H9 (cell line): Measurements from ENCODE around the gene PRR33. TPM values are rescaled to one million over a fixed set of nuclear protein-coding genes. Genes with fewer than 3 reads are reported as not detected.

Experiments
- DNase-seq: peaks from one replicate; pipeline ENCODE4 v3.0.0-alpha.2; 2017
- H2AFZ ChIP-seq: one replicate; pipeline ENCODE4 v1.6.1; 2013; ENCODE audit warnings: mild to moderate bottlenecking, low read length, control low read depth, moderate library complexity
- H2AK5ac ChIP-seq: 2 replicates; pipeline ENCODE4 v1.6.1; 2013; ENCODE audit warnings: low read length, control low read depth, mixed read lengths; ENCODE audit not compliant: insufficient read length
- H2BK120ac ChIP-seq: one replicate; pipeline ENCODE4 v1.6.1; 2013; ENCODE audit warnings: low read depth, mild to moderate bottlenecking, low read length, control low read depth, inconsistent platforms; ENCODE audit not compliant: poor library complexity, severe bottlenecking
- H2BK12ac ChIP-seq: 2 replicates; pipeline ENCODE4 v1.6.1; 2013; ENCODE audit warnings: low read length, control low read depth, mixed read lengths, low read depth; ENCODE audit not compliant: insufficient read length
- H2BK15ac ChIP-seq: 2 replicates; pipeline ENCODE4 v1.6.1; 2013; ENCODE audit warnings: low read depth, low read length, control low read depth
- H2BK20ac ChIP-seq: one replicate; pipeline ENCODE4 v1.6.1; 2013; ENCODE audit warnings: low read depth, mild to moderate bottlenecking, low read length, control low read depth, inconsistent platforms; ENCODE audit not compliant: poor library complexity, severe bottlenecking
- H2BK5ac ChIP-seq: 2 replicates; pipeline ENCODE4 v1.6.1; 2013; ENCODE audit warnings: low read length, control low read depth, mixed read lengths; ENCODE audit not compliant: insufficient read length
- H3K14ac ChIP-seq: 2 replicates; pipeline ENCODE4 v1.6.1; 2013; ENCODE audit warnings: low read length, control low read depth; ENCODE audit not compliant: insufficient read depth
- H3K18ac ChIP-seq: 2 replicates; pipeline ENCODE4 v1.6.1; 2013; ENCODE audit warnings: low read depth, mild to moderate bottlenecking, mixed read lengths, low read length, control low read depth; ENCODE audit not compliant: insufficient read length
- H3K23ac ChIP-seq: 2 replicates; pipeline ENCODE4 v1.6.1; 2013; ENCODE audit warnings: low read length, control low read depth, mixed read lengths, low read depth; ENCODE audit not compliant: insufficient read length
- H3K23me2 ChIP-seq: 2 replicates; pipeline ENCODE4 v1.6.1; 2013; ENCODE audit warnings: low read depth, mild to moderate bottlenecking, mixed read lengths, low read length, control low read depth; ENCODE audit not compliant: insufficient read length, poor library complexity, severe bottlenecking
- H3K27ac ChIP-seq: 2 replicates; pipeline ENCODE4 v1.5.1; 2013; ENCODE audit warnings: low read length, control low read depth, mixed read lengths, low read depth; ENCODE audit not compliant: insufficient read length
- H3K27me3 ChIP-seq: 2 replicates; pipeline ENCODE4 v1.6.1; 2013; ENCODE audit warnings: low read length, control low read depth, inconsistent platforms; ENCODE audit not compliant: insufficient read depth
- H3K4ac ChIP-seq: 2 replicates; pipeline ENCODE4 v1.6.1; 2013; ENCODE audit warnings: low read depth, mild to moderate bottlenecking, control low read depth, inconsistent platforms, low read length, moderate library complexity
- H3K4me1 ChIP-seq: 2 replicates; pipeline ENCODE4 v1.6.1; 2013; ENCODE audit warnings: low read length, control low read depth, inconsistent platforms; ENCODE audit not compliant: insufficient read depth
- H3K4me2 ChIP-seq: 2 replicates; pipeline ENCODE4 v1.6.1; 2013; ENCODE audit warnings: low read length, control low read depth, mixed read lengths; ENCODE audit not compliant: insufficient read length, insufficient read depth
- H3K56ac ChIP-seq: 2 replicates; pipeline ENCODE4 v1.6.1; 2013; ENCODE audit warnings: low read depth, mild to moderate bottlenecking, mixed read lengths, low read length, control low read depth; ENCODE audit not compliant: insufficient read length
- H3K79me1 ChIP-seq: 2 replicates; pipeline ENCODE4 v1.6.1; 2013; ENCODE audit warnings: low read depth, mild to moderate bottlenecking, moderate library complexity, low read length, control low read depth, inconsistent platforms; ENCODE audit not compliant: insufficient read depth, poor library complexity, severe bottlenecking
- H3K79me2 ChIP-seq: 2 replicates; pipeline ENCODE4 v1.6.1; 2013; ENCODE audit warnings: low read length, control low read depth, inconsistent platforms; ENCODE audit not compliant: insufficient read depth
- H3K9ac ChIP-seq: 2 replicates; pipeline ENCODE4 v1.6.1; 2013; ENCODE audit warnings: low read length, control low read depth, mixed read lengths; ENCODE audit not compliant: insufficient read length; ENCODE audit errors: extremely low read depth
- H3K9me3 ChIP-seq: one replicate; pipeline ENCODE4 v1.6.1; 2013; ENCODE audit warnings: low read depth, low read length, inconsistent platforms; ENCODE audit not compliant: control insufficient read depth
- H3T11ph ChIP-seq: one replicate; pipeline ENCODE4 v1.6.1; 2013; ENCODE audit warnings: mild to moderate bottlenecking, low read length, control low read depth, inconsistent platforms
- H4K20me1 ChIP-seq: one replicate; pipeline ENCODE4 v1.6.1; 2013; ENCODE audit not compliant: control insufficient read depth, insufficient read length, insufficient read depth
- H4K5ac ChIP-seq: 2 replicates; pipeline ENCODE4 v1.6.1; 2013; ENCODE audit warnings: low read depth, mild to moderate bottlenecking, mixed read lengths, low read length, control low read depth; ENCODE audit not compliant: insufficient read length
- H4K8ac ChIP-seq: replicated peaks from 2 replicates; pipeline ENCODE4 v1.6.1; 2013; ENCODE audit warnings: low read length, control low read depth, mixed read lengths, low read depth; ENCODE audit not compliant: insufficient read length
- H4K91ac ChIP-seq: 2 replicates; pipeline ENCODE4 v1.6.1; 2013; ENCODE audit warnings: low read depth, mild to moderate bottlenecking, moderate library complexity, mixed read lengths, low read length, control low read depth; ENCODE audit not compliant: insufficient read length
- H3K27ac Mint-ChIP-seq, 3 experiments: 2 replicates in 2 of 3; 3 replicates in 1 of 3; pipeline ENCODE4 v1.8.0; 2020 to 2021; ENCODE audit warnings: mixed read lengths in 3 of 3, mild to moderate bottlenecking in 1 of 3, moderate library complexity in 1 of 3
- H3K27me3 Mint-ChIP-seq: 2 replicates; pipeline ENCODE4 v1.8.0; 2021; ENCODE audit warnings: low read depth, mild to moderate bottlenecking, moderate library complexity, mixed read lengths
- H3K36me3 Mint-ChIP-seq, 3 experiments: 2 replicates in 2 of 3; 3 replicates in 1 of 3; pipeline ENCODE4 v1.8.0; 2020 to 2021; ENCODE audit warnings: low read depth in 3 of 3, mixed read lengths in 3 of 3; ENCODE audit not compliant: insufficient read depth in 1 of 3
- H3K4me1 Mint-ChIP-seq, 2 experiments: 2 replicates each; pipeline ENCODE4 v1.8.0; 2020; ENCODE audit warnings: mixed read lengths in 2 of 2
- H3K4me3 Mint-ChIP-seq, 2 experiments: 2 replicates in 1 of 2; 3 replicates in 1 of 2; pipeline ENCODE4 v1.8.0; 2020 to 2021; ENCODE audit warnings: mild to moderate bottlenecking in 2 of 2, mixed read lengths in 2 of 2, moderate library complexity in 1 of 2
- H3K9me3 Mint-ChIP-seq, 2 experiments: 2 replicates in 1 of 2; 3 replicates in 1 of 2; pipeline ENCODE4 v1.8.0; 2020; ENCODE audit warnings: mild to moderate bottlenecking in 2 of 2, mixed read lengths in 2 of 2, moderate library complexity in 1 of 2
- WGBS: extraction: QIAGEN DNeasy Blood & Tissue Kit; methylation state at CpG from one replicate; pipeline ENCODE4 v1.1.7; 2013; ENCODE audit warnings: missing lambda C conversion rate, low lambda C conversion rate, mixed read lengths; ENCODE audit not compliant: insufficient read length; ENCODE audit errors: extremely low coverage; 5-methylcytosine and 5-hydroxymethylcytosine counted together
- total RNA-seq: library from RNA; stranded (reverse); gene quantifications from 2 replicates; pipeline ENCODE4 v1.2.1, GENCODE V29; 2021
- TF ChIP-seq, protein P1 (sequence below): fragments of 200-600 bp; sonication (generic); conservative IDR thresholded peaks from 3 replicates; pipeline ENCODE4 v1.8.0; 2021; ENCODE audit warnings: antibody characterized with exemption, mild to moderate bottlenecking

Gene PRR33
- total RNA-seq, 1 experiment from 2014 or later = not detected

DNA sequence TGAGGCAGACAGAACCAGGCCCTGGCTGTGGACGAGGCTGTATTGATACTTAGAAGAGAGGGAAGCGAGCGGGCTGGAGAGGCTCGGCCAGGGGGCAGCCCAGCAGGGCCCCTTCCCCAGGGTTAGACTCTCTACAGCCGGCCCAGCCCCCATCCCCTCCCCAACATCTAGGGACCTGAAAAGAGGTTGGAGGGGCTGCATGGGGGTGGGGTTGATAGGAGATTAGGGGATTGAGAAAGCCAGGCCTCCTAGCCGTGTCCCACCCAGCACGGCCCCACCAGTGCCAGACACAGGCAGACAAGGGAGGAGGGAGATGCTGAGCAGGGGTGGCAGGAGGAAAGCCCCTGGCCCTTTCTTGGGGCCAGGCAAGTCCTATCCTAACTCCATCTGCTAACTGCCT lies 33.1 kb downstream of the PRR33 start:
- TF ChIP-seq, protein P1, sequence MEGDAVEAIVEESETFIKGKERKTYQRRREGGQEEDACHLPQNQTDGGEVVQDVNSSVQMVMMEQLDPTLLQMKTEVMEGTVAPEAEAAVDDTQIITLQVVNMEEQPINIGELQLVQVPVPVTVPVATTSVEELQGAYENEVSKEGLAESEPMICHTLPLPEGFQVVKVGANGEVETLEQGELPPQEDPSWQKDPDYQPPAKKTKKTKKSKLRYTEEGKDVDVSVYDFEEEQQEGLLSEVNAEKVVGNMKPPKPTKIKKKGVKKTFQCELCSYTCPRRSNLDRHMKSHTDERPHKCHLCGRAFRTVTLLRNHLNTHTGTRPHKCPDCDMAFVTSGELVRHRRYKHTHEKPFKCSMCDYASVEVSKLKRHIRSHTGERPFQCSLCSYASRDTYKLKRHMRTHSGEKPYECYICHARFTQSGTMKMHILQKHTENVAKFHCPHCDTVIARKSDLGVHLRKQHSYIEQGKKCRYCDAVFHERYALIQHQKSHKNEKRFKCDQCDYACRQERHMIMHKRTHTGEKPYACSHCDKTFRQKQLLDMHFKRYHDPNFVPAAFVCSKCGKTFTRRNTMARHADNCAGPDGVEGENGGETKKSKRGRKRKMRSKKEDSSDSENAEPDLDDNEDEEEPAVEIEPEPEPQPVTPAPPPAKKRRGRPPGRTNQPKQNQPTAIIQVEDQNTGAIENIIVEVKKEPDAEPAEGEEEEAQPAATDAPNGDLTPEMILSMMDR = no peak
- no peak overlapping the region for H4K91ac ChIP-seq
- no peak for DNase-seq
- Mint-ChIP-seq H3K4me3 (no peak overlapping the region), H3K4me1 (peaks cover 2 to 4% of the 10 kb centered on the region in 2 experiments; a peak in 1 of 4 replicates), H3K36me3 (no peaks in the 10 kb centered on the region), H3K27ac (no peak overlapping the region; a peak in 1 of 7 replicates), H3K9me3 (no peaks in the 10 kb centered on the region), H3K27me3 (peaks cover 7% of the 10 kb centered on the region)
- H2BK15ac ChIP-seq = no peak overlapping the region
- no peaks in the 10 kb centered on the region for H3K27me3 ChIP-seq
- H3K9ac ChIP-seq = no peak overlapping the region
- no peak overlapping the region for H3K23ac ChIP-seq
- no peak overlapping the region for H2BK20ac ChIP-seq
- no peak overlapping the region for H2BK5ac ChIP-seq
- H4K20me1 ChIP-seq = no peaks in the 10 kb centered on the region
- no peaks in the 10 kb centered on the region for H3K79me1 ChIP-seq
- H3K18ac ChIP-seq = no peak overlapping the region
- no peaks in the 10 kb centered on the region for H3K79me2 ChIP-seq
- no peak overlapping the region for H2BK12ac ChIP-seq
- H3K14ac ChIP-seq = peak overlapping the region; percentile 47; the same call in 1 of the 2 replicates
- no peak overlapping the region for H4K8ac ChIP-seq
- H2AK5ac ChIP-seq = no peak overlapping the region
- peaks cover 3% of the 10 kb centered on the region; the same call in 1 of the 2 replicates for H3K4me1 ChIP-seq
- no peak overlapping the region for H2BK120ac ChIP-seq
- no peak overlapping the region for H3K56ac ChIP-seq
- no peaks in the 10 kb centered on the region for H3K9me3 ChIP-seq
- H3K4ac ChIP-seq = no peak overlapping the region
- H3K27ac ChIP-seq = no peak overlapping the region
- no peak overlapping the region for H3T11ph ChIP-seq
- H4K5ac ChIP-seq = no peak overlapping the region
- no peak overlapping the region for H2AFZ ChIP-seq
- H3K23me2 ChIP-seq = no peaks in the 10 kb centered on the region
- H3K4me2 ChIP-seq = no peak overlapping the region
- WGBS = no CpG with 5 or more reads among the region's 7 CpGs
